ENCODE measurements around the gene IDH3A. TPM values are rescaled to one million over a fixed set of nuclear protein-coding genes. Genes with fewer than 3 reads are reported as not detected.

Gene IDH3A
- total and polyA plus RNA-seq, 7 donors: 154 to 309 (median 209) TPM

DNA sequence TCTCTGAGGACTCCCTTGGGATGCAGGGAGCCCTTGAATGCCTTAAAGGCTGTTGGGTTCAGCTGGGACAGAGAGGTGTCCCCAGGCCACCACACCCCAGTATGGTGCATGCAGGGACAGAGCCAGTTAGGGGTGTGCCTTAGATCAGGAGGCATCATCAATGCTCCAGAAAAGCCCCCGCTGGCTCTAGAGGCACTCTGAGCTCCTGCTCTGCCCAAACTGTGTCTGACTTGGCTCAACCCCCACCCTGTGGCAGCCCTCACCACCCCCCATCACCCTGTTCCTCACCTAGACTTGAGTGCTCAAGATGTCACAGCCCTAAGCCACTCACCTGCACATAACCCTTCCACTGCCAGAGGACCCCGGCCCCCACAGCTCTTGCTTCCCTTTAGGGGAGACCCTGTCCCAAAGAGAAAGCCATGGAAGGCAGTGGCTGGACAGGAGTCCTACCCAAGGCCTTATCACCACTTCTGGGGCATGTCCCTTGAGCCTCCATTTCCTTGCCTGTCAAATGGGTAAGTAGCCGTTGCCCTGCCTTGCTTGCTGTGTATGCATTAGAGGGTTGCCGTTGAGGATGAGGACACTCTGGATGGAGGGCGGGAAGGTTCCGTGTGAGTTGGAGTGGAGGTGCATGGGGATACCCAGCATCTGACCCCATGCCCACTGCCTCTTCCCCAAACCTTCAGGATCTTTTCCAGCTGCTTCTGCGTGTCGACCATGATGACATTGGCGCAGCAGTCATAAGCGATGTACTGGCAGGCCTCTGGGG, 43.8 kb downstream of the IDH3A start:
- intact Hi-C loops (cut with DNase I): no loop called here
- ATAC-seq: no peak
- 87 to 94% (median 91%) methylated on average over 10 of the region's 10 CpGs for WGBS, 3 donors

DNA sequence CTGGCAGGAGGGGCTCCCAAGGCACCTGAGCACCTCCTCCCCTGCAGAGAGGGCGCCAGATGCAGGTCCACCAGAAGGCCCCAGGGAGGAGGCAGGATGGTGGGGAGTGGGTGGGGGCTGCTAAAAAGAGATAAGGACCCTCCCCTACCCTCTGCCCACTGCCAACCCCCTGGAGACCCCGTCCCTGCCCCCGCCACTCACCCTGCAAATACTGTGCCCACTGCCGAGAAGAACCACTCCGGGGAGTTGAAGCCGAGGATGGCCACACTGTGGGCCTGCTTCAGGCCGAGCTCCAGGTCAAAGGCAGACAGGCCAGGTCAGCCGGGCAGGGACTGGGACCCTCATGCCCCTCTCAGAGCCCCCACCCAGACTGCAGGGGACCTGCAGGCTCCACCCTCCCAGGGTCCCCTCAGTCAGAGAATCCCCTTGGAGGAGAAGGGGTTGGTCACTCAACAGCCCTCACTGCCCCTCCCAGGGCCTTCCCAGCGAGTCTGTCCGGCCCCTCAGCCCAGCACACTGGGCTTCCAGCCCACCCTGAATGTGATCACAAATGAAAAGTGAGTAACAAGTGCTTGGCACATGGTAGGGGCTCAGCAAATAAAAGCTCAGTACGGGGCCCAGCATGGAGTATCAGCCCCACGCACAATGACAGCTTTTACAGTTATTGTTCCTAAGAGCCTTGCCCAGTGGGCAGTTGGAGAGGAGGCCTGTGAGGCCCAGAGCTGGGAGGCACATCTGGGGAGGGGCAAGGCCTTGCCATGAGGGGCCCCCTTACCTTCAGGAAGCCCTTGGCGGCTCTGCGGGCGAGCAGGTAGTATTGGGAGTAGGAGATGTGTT, 44.8 kb downstream of the IDH3A start:
- no peak for DNase-seq

More for the DNA sequence above, 43.8 kb downstream of the IDH3A start:
- DNase-seq: no peak
- Histone ChIP-seq H3K36me3 (ENCODE audit: insufficient read depth in 1 of 2, low read depth in 1 of 2) (no peaks in the 10 kb centered on the region), H3K4me3 (no peak overlapping the region), H3K27me3 (ENCODE audit: insufficient read depth in 3 of 3, low read length in 2 of 3) (no peaks in the 10 kb centered on the region), H3K9me3 (no peaks in the 10 kb centered on the region), H3K4me1 (no peaks in the 10 kb centered on the region), H3K27ac (no peak overlapping the region)
- TF ChIP-seq, protein P1, sequence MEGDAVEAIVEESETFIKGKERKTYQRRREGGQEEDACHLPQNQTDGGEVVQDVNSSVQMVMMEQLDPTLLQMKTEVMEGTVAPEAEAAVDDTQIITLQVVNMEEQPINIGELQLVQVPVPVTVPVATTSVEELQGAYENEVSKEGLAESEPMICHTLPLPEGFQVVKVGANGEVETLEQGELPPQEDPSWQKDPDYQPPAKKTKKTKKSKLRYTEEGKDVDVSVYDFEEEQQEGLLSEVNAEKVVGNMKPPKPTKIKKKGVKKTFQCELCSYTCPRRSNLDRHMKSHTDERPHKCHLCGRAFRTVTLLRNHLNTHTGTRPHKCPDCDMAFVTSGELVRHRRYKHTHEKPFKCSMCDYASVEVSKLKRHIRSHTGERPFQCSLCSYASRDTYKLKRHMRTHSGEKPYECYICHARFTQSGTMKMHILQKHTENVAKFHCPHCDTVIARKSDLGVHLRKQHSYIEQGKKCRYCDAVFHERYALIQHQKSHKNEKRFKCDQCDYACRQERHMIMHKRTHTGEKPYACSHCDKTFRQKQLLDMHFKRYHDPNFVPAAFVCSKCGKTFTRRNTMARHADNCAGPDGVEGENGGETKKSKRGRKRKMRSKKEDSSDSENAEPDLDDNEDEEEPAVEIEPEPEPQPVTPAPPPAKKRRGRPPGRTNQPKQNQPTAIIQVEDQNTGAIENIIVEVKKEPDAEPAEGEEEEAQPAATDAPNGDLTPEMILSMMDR (IDR thresholded peaks at IDR 0.05): no peak

DNA sequence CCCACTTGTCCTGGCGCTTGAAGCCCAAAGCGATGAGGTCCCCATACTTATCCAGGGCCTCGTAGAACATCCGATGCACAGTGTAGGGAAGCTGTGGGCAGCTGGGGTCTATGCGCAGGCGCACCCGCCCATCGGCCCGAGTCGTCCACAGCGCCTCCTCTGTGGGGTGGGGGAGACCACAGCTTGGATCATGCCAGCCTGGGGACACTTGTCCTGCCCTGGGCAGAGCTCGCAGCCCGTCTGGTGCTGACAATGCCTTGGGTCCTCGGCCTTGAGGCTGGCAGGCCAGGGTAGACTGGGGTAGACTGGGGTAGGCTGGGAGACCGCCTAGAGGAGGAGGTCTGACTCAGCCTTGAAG, 45.4 kb downstream of the IDH3A start:
- ATAC-seq: no peak
- Histone ChIP-seq H3K4me3 (no peak overlapping the region), H3K36me3 (ENCODE audit: insufficient read depth in 1 of 2, low read depth in 1 of 2) (no peaks in the 10 kb centered on the region), H3K4me1 (no peaks in the 10 kb centered on the region), H3K27ac (no peak overlapping the region), H3K9me3 (no peaks in the 10 kb centered on the region), H3K27me3 (ENCODE audit: insufficient read depth in 3 of 3, low read length in 2 of 3) (no peaks in the 10 kb centered on the region)
- intact Hi-C loops (cut with DNase I): no loop called here
- TF ChIP-seq, protein P1 (IDR thresholded peaks at IDR 0.05): no peak
- DNase-seq: no peak
- 93 to 97% (median 96%) methylated on average over 15 of the region's 15 CpGs for WGBS, 3 donors

More for the DNA sequence above, 44.8 kb downstream of the IDH3A start:
- H3K27ac ChIP-seq: no peak overlapping the region
- no peaks in the 10 kb centered on the region for H3K27me3 ChIP-seq (ENCODE audit: insufficient read depth in 3 of 3, low read length in 2 of 3)
- WGBS, 3 donors: 88 to 92% (median 90%) methylated on average over 13 to 15 of the region's 15 CpGs
- ATAC-seq: no peak
- H3K9me3 ChIP-seq: no peaks in the 10 kb centered on the region
- TF ChIP-seq, protein P1 (IDR thresholded peaks at IDR 0.05): no peak
- no peak overlapping the region for H3K4me3 ChIP-seq
- no peaks in the 10 kb centered on the region for H3K4me1 ChIP-seq
- H3K36me3 ChIP-seq (ENCODE audit: insufficient read depth in 1 of 2, low read depth in 1 of 2): no peaks in the 10 kb centered on the region
- intact Hi-C loops (cut with DNase I): no loop called here

DNA sequence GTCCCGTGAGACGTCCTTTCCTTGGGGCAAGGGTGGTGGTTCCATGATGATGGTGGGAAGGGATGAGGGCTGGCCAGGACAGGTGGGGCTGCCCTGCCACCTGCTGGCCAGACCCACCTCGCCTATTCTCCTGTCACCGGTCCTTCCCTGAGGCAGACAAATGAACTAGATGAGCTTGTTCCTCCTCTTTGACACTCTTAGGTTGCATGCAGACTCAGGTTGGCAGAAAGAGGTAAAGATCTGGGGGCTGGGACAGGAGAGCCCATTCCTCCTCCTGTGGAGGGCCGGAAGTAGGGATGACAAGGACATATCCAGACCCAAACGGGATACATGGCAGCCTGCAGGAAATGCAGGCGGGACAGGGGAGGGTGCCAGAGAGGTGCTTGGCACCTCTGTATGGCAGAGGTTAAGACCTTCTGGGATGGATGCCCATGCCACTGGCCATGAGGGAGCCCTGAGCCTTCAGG, 46.6 kb downstream of the IDH3A start:
- intact Hi-C loops (cut with DNase I): loop anchor here (1.0 to 5.0 kb wide), 3 partner anchors 68 to 83 kb away; no protein-coding TSS in a partner anchor
- Histone ChIP-seq H3K27ac (no peak overlapping the region), H3K4me3 (no peak overlapping the region), H3K4me1 (no peaks in the 10 kb centered on the region), H3K36me3 (ENCODE audit: insufficient read depth in 1 of 2, low read depth in 1 of 2) (no peaks in the 10 kb centered on the region), H3K9me3 (no peaks in the 10 kb centered on the region), H3K27me3 (ENCODE audit: insufficient read depth in 3 of 3, low read length in 2 of 3) (no peaks in the 10 kb centered on the region)
- ATAC-seq (peak; percentile 84 to 93 (median 88)), DNase-seq (peak in 1 of 2 donors; percentile 56)
- WGBS, 3 donors: 52 to 58% (median 57%) methylated on average over 7 of the region's 7 CpGs
- TF ChIP-seq, protein P1 (IDR thresholded peaks at IDR 0.05): peak; percentile 73

Measured in psoas muscle (tissue), 8 donors.